WI38 (cell line): ENCODE data around the gene CLK3.

Experiments used
- H3K4me3 ChIP-seq: 2 replicates; pipeline ENCODE4 v1.5.1; 2011; ENCODE audit warnings: low read depth, mild to moderate bottlenecking, control low read depth, low read length
- TF ChIP-seq, protein P1 (sequence below): IDR thresholded peaks from 2 replicates; pipeline ENCODE4 v1.5.1; 2012; ENCODE audit warnings: low read depth, mild to moderate bottlenecking, control low read depth, low read length

CLK3 gene

DNA sequence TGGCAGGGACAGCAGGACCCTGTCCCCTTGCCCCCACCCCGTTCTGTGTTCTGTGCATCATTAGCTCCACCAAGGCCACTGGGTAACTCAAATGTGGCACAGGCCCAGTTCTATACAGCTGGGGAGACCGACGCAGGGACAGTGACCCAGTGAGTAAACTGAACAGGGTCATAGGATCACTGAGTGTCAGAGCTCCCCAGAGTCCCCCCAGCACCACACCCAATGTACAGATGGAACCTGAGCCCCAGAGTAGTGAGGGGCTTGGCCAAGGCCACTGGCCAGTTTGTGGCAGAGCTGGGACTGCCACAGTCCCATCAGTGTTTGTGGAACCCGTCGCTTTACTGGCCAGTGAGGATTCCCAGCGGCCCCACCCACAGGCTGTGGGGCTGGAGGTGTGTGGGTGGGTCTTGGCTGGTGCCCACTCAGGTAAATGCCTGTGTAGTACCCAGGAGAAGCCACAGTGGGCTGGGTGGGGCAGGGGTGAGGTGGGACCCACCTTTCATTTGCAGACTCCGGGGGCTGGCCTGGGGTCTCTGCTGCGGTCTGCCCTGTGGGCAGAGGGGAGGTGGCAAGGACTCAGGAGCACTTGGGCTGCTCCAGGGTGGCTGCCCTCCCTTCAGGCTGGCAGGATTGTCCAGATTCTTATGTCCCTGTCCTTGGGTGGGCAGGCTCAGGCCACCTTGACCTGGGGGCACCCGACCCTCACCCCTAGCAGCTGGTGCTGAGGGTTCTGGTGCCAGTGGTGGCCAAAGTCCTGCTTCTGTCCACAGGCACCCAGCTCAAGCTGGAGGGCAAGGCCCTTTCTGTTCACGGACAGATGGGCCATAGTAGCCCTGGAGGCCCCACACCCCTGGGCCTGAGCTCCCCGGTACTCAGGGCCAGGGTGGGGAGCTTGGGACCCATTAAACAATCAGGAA is 11.6 kb upstream of the CLK3 start:
- H3K4me3 ChIP-seq, result no peak overlapping the region
- TF ChIP-seq, protein P1, sequence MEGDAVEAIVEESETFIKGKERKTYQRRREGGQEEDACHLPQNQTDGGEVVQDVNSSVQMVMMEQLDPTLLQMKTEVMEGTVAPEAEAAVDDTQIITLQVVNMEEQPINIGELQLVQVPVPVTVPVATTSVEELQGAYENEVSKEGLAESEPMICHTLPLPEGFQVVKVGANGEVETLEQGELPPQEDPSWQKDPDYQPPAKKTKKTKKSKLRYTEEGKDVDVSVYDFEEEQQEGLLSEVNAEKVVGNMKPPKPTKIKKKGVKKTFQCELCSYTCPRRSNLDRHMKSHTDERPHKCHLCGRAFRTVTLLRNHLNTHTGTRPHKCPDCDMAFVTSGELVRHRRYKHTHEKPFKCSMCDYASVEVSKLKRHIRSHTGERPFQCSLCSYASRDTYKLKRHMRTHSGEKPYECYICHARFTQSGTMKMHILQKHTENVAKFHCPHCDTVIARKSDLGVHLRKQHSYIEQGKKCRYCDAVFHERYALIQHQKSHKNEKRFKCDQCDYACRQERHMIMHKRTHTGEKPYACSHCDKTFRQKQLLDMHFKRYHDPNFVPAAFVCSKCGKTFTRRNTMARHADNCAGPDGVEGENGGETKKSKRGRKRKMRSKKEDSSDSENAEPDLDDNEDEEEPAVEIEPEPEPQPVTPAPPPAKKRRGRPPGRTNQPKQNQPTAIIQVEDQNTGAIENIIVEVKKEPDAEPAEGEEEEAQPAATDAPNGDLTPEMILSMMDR, result no peak

DNA sequence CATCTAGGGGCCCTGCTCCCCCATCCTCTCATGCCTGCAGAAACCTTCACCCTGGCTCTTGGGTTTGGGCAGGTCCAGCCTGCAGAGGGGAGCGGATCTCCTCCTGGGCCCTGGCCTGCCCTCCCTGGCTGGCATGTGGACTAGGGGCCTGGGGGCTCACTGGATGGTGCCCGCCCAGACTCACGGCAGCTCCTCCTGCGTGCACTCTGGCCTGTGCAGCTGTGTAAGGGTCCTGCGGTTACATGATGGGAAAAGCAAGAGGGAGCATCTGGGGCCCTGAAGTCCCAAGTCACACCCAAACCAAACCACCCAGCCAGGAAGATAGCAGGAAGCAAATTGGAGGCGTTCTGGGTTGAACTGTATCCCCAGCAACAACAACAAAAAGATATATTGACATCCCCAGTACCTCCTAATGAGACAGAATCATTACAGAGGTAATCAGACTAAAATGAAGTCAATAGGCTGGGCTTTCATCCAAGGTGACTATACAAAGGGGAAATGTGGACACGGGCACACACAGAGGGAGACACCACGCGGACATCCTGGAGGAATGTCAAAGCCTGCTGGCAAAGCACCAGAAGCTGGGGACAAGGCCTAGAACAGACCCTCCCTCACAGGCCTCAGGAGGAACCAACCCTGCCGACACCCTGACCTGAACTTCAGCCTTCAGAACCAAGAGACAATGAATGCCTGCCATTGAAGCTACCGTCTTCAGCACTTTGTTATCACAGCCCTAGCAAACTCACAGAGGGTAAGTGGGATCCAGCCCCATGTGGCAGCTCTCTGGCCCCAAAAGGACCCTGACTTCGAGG is 10.4 kb upstream of the CLK3 start:
- TF ChIP-seq, protein P1, result no peak
- no peak overlapping the region for H3K4me3 ChIP-seq

DNA sequence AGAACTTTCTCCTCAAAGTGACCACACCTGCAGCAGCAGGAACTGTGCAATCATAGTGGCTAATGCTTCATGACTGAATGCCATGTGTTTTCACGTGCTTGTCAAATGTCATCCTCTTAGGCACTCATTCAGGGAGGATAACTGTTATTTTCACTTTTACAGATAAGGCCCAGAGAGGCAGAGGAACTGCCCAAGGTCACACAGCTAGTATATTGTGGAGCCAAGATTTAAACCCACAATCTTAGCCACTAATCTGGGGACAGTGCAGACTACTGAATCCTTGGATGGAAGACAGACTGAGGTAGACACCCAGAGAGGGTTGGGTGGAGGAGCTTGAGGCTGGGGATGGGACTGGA is 9.9 kb upstream of the CLK3 start:
- TF ChIP-seq, protein P1, result no peak
- no peak overlapping the region for H3K4me3 ChIP-seq

DNA sequence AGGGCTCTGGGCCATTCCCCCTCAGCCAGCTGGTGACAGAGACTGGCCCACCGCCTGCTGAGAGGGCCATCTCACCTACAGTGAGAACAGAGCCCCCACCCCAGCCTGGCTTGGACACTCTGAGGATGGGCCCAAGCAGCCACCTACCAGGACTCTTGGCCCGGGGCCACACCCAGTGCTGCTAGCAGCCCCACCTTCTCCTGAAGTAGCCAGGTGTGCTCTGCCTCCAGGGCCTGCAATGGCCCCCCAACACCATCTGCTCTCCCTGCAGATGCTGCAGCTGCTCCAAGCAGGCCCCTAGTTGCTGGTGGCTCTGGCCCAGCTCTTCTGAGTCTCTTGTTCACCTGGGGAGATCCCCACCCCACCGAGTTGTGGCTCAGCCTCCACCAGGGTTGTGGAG is 6.8 kb upstream of the CLK3 start:
- TF ChIP-seq, protein P1, result no peak

DNA sequence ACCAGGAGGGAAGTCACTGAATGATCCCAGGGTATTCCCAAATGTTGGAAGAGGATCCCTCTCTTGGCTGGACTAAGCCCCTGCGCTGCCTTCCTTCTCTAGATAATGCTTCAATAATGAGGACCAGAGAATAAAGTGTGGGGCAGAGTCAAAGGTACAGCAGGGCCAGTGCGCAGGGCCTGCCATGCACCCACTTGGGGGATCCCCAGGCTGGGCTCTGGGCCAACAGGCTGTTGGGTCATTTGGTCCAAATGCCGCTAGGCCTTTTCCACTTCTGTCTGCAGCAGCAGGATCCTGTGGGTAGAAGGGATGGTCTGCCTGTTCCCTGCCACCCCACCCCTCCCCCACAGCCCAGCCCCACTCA is 5.7 kb upstream of the CLK3 start:
- no peak overlapping the region for H3K4me3 ChIP-seq
- TF ChIP-seq, protein P1, result no peak

More for the DNA sequence above, 6.8 kb upstream of the CLK3 start:
- H3K4me3 ChIP-seq, result no peak overlapping the region

DNA sequence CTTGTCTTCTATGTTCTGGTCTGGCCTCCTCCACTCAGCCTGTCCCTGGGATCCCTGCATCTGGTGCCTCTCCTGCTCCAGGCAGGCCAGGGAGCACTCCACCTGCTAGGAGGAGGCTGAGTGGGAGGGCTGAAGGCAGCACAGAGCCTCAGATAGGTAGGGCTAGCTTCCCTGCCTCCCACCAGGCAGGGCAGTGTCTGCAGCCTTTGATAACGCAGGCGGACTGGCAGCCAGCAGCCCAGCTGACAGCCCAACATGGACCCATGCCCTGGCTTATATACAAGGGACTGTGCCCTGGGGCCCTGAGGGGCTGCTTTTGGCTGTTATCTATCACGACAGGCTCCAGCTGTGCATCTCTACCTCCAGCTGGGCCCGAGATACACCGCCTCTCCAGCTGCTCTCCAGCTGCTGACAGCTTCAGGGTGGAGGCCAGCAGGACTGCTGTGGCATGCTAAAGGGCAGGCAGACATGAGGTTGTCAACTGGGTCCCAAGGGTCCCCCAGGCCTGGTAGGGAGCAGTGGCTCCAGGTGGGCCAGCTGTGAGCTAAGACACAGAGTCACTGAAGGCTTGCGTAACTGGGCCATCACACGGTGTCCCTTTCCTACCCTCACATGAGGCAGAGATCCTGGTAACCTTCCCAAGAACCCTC is 5.2 kb upstream of the CLK3 start:
- no peak overlapping the region for H3K4me3 ChIP-seq
- TF ChIP-seq, protein P1, result no peak

DNA sequence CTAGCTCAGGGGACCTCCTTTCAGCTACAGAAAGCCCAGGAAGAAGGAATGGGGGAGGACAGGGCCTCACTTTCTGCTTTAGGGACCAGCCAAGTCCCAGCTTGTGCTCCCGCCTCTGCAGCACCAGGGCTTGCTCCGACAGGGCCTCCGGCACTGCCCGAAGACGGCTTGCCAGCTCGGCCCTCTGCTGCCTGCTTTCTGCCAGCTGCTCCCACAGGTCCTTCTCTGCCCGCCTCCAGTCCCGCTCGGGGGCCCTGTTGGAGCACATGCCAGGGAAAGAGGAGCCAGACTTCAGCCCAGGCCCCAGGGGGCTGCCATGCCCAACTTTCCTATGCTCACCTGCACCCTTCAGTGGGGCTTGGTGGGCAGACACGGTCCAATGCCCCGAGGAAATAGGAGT is 4.3 kb upstream of the CLK3 start:
- no peak overlapping the region for H3K4me3 ChIP-seq
- TF ChIP-seq, protein P1, result no peak
